Naive thymus-derived CD4-positive, alpha-beta T cell (primary cell): ENCODE results near the gene GALNT10. TPM values are rescaled to one million over a fixed set of nuclear protein-coding genes. Genes with fewer than 3 reads are reported as not detected.

Source experiments
- ATAC-seq: fragments of 150-1000 bp; cut with Tn5 transposase; 2 replicates; pipeline ENCODE4 v1.10.0; 2021; ENCODE audit warnings: mild to moderate bottlenecking, moderate library complexity
- CTCF ChIA-PET: fragments of 350-600 bp; sonication (Branson Sonifier 250); formaldehyde crosslinking; loops from one replicate; lab custom pipeline; 2021; ENCODE audit warnings: antibody characterized with exemption; lab: Charles Lee
- POLR2A ChIA-PET: fragments of 350-600 bp; sonication (Branson Sonifier 250); formaldehyde crosslinking; loops from one replicate; lab custom pipeline; 2021; ENCODE audit warnings: antibody characterized with exemption, inconsistent platforms; lab: Charles Lee
- DNase-seq, 9 donors: peaks; one replicate each; pipeline versions ENCODE4 v3.0.0 to v3.0.0-alpha.2; 2020 to 2022; ENCODE audit warnings: mixed read lengths in 1 of 9
- H3K27ac ChIP-seq: one replicate; pipeline ENCODE4 v1.7.0; 2013; ENCODE audit warnings: mild to moderate bottlenecking, low read depth, low read length, moderate library complexity
- H3K27me3 ChIP-seq, 2 donors: one replicate each; pipeline ENCODE4 v1.7.0; 2013; ENCODE audit warnings: low read length in 2 of 2, mild to moderate bottlenecking in 2 of 2, moderate library complexity in 2 of 2; ENCODE audit not compliant: control insufficient read depth in 2 of 2, insufficient read depth in 2 of 2
- H3K36me3 ChIP-seq, 3 experiments: 1 replicate in 2 of 3; 2 replicates in 1 of 3; pipeline ENCODE4 v1.7.0; 2013; ENCODE audit warnings: low read length in 3 of 3, mild to moderate bottlenecking in 3 of 3, moderate library complexity in 1 of 3; ENCODE audit not compliant: insufficient read depth in 3 of 3, control insufficient read depth in 2 of 3
- H3K4me1 ChIP-seq, 2 donors: one replicate each; pipeline ENCODE4 v1.7.0; 2013; ENCODE audit warnings: low read length in 2 of 2, mild to moderate bottlenecking in 2 of 2, moderate library complexity in 1 of 2; ENCODE audit not compliant: control insufficient read depth in 2 of 2, insufficient read depth in 2 of 2
- H3K4me3 ChIP-seq: 2 replicates; pipeline ENCODE4 v1.7.0; 2013; ENCODE audit warnings: mild to moderate bottlenecking, low read length
- H3K9me3 ChIP-seq, 3 experiments: 1 replicate in 2 of 3; 2 replicates in 1 of 3; pipeline ENCODE4 v1.7.0; 2013; ENCODE audit warnings: low read length in 3 of 3; ENCODE audit not compliant: control insufficient read depth in 2 of 3
- H3K27ac Mint-ChIP-seq, 9 donors: one replicate each; pipeline ENCODE4 v1.8.0; 2020 to 2022; ENCODE audit warnings: mixed read lengths in 9 of 9, mild to moderate bottlenecking in 8 of 9, moderate library complexity in 5 of 9, inconsistent platforms in 2 of 9
- H3K27me3 Mint-ChIP-seq, 5 donors: one replicate each; pipeline ENCODE4 v1.8.0; 2021 to 2022; ENCODE audit warnings: mixed read lengths in 5 of 5, mild to moderate bottlenecking in 1 of 5
- H3K36me3 Mint-ChIP-seq, 5 donors: one replicate each; pipeline ENCODE4 v1.8.0; 2020 to 2022; ENCODE audit warnings: mixed read lengths in 5 of 5, mild to moderate bottlenecking in 3 of 5, inconsistent platforms in 1 of 5
- H3K4me1 Mint-ChIP-seq, 7 donors: one replicate each; pipeline ENCODE4 v1.8.0; 2020 to 2022; ENCODE audit warnings: mixed read lengths in 7 of 7, mild to moderate bottlenecking in 3 of 7, inconsistent platforms in 1 of 7
- H3K4me3 Mint-ChIP-seq, 10 donors: one replicate each; pipeline ENCODE4 v1.8.0; 2020 to 2022; ENCODE audit warnings: mild to moderate bottlenecking in 10 of 10, mixed read lengths in 10 of 10, moderate library complexity in 6 of 10, inconsistent platforms in 2 of 10
- H3K9me3 Mint-ChIP-seq, 11 donors: one replicate each; pipeline ENCODE4 v1.8.0; 2020 to 2022; ENCODE audit warnings: mixed read lengths in 11 of 11, mild to moderate bottlenecking in 4 of 11, inconsistent platforms in 1 of 11, moderate library complexity in 1 of 11
- intact Hi-C, 2 donors: fragments of 100-400 bp; cut with micrococcal nuclease; formaldehyde crosslinking; loops; one replicate each; pipeline ENCODE4 v1.15.1; 2023
- polyA plus RNA-seq, 2 donors: library from polyadenylated mRNA; unstranded; fragments of 300-500 nt; fragmentation: Illumina TruSeq; gene quantifications; one replicate each; pipeline ENCODE4 v1.2.3, GENCODE V29; 2021
- total RNA-seq, 6 experiments: library from RNA in 5 of 6; stranded (reverse) in 5 of 6; gene quantifications; 1 replicate in 5 of 6; 2 replicates in 1 of 6; pipeline ENCODE4 v1.2.3 and lab custom pipeline; 2021 to 2026

GALNT10 gene
- 10 to 100 TPM; 16.1 to 56.4 (median 27.1) TPM for total RNA-seq
- 1 to 10 TPM; 6.2 to 8.7 TPM for polyA plus RNA-seq
- 45.0 reads per million, percentile 69 among the genes with 10 or more reads in this experiment for total RNA-seq (lab: John Stamatoyannopoulos, UW)

GRCh38 chr5:154190595-154191304, at the start of gene GALNT10:
GALNT10 (plus strand) TSS chr5:154190733; CDS start chr5:154190867, 134 bp downstream.
- DNase-seq (peak in 7 of 9 donors; percentile 47 to 80 (median 73)), ATAC-seq (peak; percentile 81)
- H3K27ac ChIP-seq, result peak within 1 kb of the TSS; percentile 80
- Mint-ChIP-seq H3K4me1 (peaks cover 33 to 56% (median 42%) of the 10 kb centered on the region in 7 donors), H3K9me3 (no peaks in the 10 kb centered on the region), H3K27ac (peak within 1 kb of the TSS; percentile 75 to 97 (median 92)), H3K36me3 (peaks cover 0 to 28% (median 0%) of the 10 kb centered on the region in 5 donors), H3K27me3 (peaks cover 0 to 12% (median 0%) of the 10 kb centered on the region in 5 donors), H3K4me3 (peak within 1 kb of the TSS; percentile 82 to 96 (median 94))
- peaks cover 16 to 22% of the 10 kb centered on the region in 2 donors for H3K4me1 ChIP-seq
- intact Hi-C loops, result loop anchor here (1.0 to 10.0 kb wide), 13 partner anchors 8 to 754 kb away; partner anchors contain the start of genes CNOT8 (in 2 of the 2), FAM114A2 (in 2 of the 2), LARP1 (in 2 of the 2) and MFAP3 (in 2 of the 2)
- ChIA-PET POLR2A (interaction anchor here (1.0 to 4.2 kb wide), 8 partner anchors 8 to 256 kb away, joined by 3 to 26 read pairs (median 8); partner anchors contain the start of genes FAM114A2 and MFAP3), CTCF (interaction anchor here (1.0 to 3.4 kb wide), 4 partner anchors 11 to 46 kb away, joined by 3 to 14 read pairs (median 4); no protein-coding TSS in a partner anchor)
- peaks cover 0 to 5% (median 0%) of the 10 kb centered on the region in 3 experiments for H3K36me3 ChIP-seq
- peak within 1 kb of the TSS; percentile 94 for H3K4me3 ChIP-seq
- H3K9me3 ChIP-seq, result no peaks in the 10 kb centered on the region
- H3K27me3 ChIP-seq, result no peaks in the 10 kb centered on the region

DNA sequence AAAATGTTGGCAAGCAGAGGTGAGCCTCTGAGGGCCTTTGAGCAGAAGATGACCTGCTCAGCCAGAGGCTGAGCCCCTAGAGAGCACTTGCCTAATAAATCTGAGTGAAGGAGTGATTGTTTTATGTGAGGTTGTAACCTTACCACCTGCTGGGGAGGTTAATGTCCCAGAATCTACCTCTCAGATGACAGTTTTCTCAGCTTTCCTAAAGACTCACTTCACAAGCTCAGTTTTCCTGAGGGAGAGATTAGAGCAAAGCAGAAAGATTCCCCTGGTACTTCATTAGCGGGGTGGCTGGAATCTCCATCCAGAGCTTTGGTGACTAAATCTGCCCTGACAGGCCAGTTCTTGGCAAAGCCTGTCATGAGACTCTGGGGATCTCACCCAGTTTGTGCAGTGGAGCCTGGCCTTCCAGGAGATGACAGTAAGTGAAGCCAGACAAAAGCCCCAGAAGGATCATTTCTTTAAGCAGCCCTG, 48.8 kb upstream of the GALNT10 start:
- Histone ChIP-seq H3K9me3 (no peaks in the 10 kb centered on the region), H3K36me3 (no peaks in the 10 kb centered on the region), H3K4me3 (no peak overlapping the region), H3K27ac (no peak overlapping the region), H3K27me3 (no peaks in the 10 kb centered on the region), H3K4me1 (no peaks in the 10 kb centered on the region)
- peaks cover 0 to 18% (median 13%) of the 10 kb centered on the region in 5 donors for H3K27me3 Mint-ChIP-seq
- intact Hi-C loops, result no loop called here
- H3K9me3 Mint-ChIP-seq, result no peaks in the 10 kb centered on the region
- H3K4me1 Mint-ChIP-seq, result no peaks in the 10 kb centered on the region
- POLR2A ChIA-PET, result no interaction called here
- DNase-seq (no peak), ATAC-seq (no peak)
- no peaks in the 10 kb centered on the region for H3K36me3 Mint-ChIP-seq
- H3K4me3 Mint-ChIP-seq, result no peak overlapping the region
- H3K27ac Mint-ChIP-seq, result no peak overlapping the region
- CTCF ChIA-PET, result no interaction called here

- H3K36me3 ChIP-seq, result no peaks in the 10 kb centered on the region
- POLR2A ChIA-PET, result interaction anchor here (0.6 to 1.1 kb wide), 2 partner anchors 10 to 656 kb away, joined by 3 read pairs; no protein-coding TSS in a partner anchor
These were observed 47.3 kb upstream of the GALNT10 start for GRCh38 chr5:154143211-154143641.

DNA sequence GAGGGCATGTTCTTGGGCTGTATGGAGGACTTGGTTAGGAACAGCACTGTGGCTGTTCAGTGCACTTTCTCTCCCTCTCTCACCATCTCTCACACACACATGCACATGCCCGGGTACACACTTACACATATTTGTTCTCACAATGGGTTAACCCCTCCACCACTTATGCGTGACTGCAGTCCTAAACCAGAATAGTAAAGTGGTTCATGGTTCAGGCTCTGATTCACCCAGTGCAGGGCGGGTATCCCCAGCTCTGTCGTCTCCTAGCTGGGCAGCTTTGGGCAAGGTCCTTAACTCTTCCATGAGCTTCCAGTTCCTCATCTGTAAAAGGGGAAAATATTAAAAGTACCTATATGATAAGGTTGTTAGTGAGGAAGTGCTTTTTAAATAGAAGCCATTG, 45.3 kb upstream of the GALNT10 start:
- peaks cover 0 to 27% (median 18%) of the 10 kb centered on the region in 5 donors for H3K27me3 Mint-ChIP-seq
- intact Hi-C loops, result no loop called here
- Histone ChIP-seq H3K27ac (no peak overlapping the region), H3K9me3 (no peaks in the 10 kb centered on the region), H3K36me3 (no peaks in the 10 kb centered on the region), H3K4me1 (no peaks in the 10 kb centered on the region), H3K27me3 (no peaks in the 10 kb centered on the region), H3K4me3 (no peak overlapping the region)
- H3K27ac Mint-ChIP-seq, result no peak overlapping the region
- no peak for DNase-seq
- POLR2A ChIA-PET, result no interaction called here
- no peaks in the 10 kb centered on the region for H3K4me1 Mint-ChIP-seq
- ATAC-seq, result no peak
- CTCF ChIA-PET, result no interaction called here
- H3K9me3 Mint-ChIP-seq, result no peaks in the 10 kb centered on the region
- no peak overlapping the region for H3K4me3 Mint-ChIP-seq
- no peaks in the 10 kb centered on the region for H3K36me3 Mint-ChIP-seq

More at GRCh38 chr5:154143211-154143641, 47.3 kb upstream of the GALNT10 start:
- Histone ChIP-seq H3K4me3 (no peak overlapping the region), H3K4me1 (no peaks in the 10 kb centered on the region), H3K9me3 (no peaks in the 10 kb centered on the region), H3K27me3 (no peaks in the 10 kb centered on the region), H3K27ac (no peak overlapping the region)
- Mint-ChIP-seq H3K4me3 (no peak overlapping the region), H3K4me1 (no peaks in the 10 kb centered on the region), H3K36me3 (no peaks in the 10 kb centered on the region), H3K9me3 (no peaks in the 10 kb centered on the region), H3K27me3 (peaks cover 0 to 23% (median 18%) of the 10 kb centered on the region in 5 donors), H3K27ac (no peak overlapping the region)
- CTCF ChIA-PET, result no interaction called here
- DNase-seq (no peak), ATAC-seq (no peak)
- intact Hi-C loops, result no loop called here

DNA sequence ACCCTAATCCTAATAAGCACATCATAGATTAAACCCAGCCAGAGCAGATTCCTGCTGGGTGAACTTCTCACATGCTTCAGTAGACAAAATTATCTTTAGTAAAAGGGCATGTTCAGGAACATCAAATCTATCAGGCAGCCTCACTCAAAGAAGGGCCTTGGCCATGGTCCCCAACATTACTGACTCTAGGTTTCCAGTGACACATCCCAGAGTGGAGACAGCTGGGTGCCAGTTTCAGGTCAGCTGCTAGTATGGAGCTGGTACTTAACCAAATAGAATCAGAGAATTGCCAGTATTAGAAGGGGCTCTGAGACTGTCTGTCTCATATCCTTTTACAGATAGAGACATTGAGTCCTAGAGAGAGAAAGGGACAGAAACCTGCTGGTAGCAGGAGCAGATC, 44.1 kb upstream of the GALNT10 start:
- no peaks in the 10 kb centered on the region for H3K36me3 Mint-ChIP-seq
- Histone ChIP-seq H3K27ac (no peak overlapping the region), H3K4me3 (no peak overlapping the region), H3K27me3 (no peaks in the 10 kb centered on the region), H3K36me3 (no peaks in the 10 kb centered on the region), H3K9me3 (no peaks in the 10 kb centered on the region), H3K4me1 (no peaks in the 10 kb centered on the region)
- H3K9me3 Mint-ChIP-seq, result no peaks in the 10 kb centered on the region
- no peaks in the 10 kb centered on the region for H3K4me1 Mint-ChIP-seq
- intact Hi-C loops, result no loop called here
- CTCF ChIA-PET, result no interaction called here
- POLR2A ChIA-PET, result no interaction called here
- no peak for DNase-seq
- ATAC-seq, result no peak
- no peak overlapping the region for H3K4me3 Mint-ChIP-seq
- H3K27me3 Mint-ChIP-seq, result peaks cover 0 to 23% (median 11%) of the 10 kb centered on the region in 5 donors
- H3K27ac Mint-ChIP-seq, result no peak overlapping the region

- no peaks in the 10 kb centered on the region for H3K4me1 ChIP-seq
- Mint-ChIP-seq H3K9me3 (no peaks in the 10 kb centered on the region), H3K27me3 (peaks cover 6 to 29% (median 11%) of the 10 kb centered on the region in 5 donors), H3K4me3 (no peak overlapping the region), H3K36me3 (peaks cover 0 to 3% (median 0%) of the 10 kb centered on the region in 5 donors), H3K27ac (no peak overlapping the region), H3K4me1 (no peaks in the 10 kb centered on the region)
- H3K9me3 ChIP-seq, result no peaks in the 10 kb centered on the region
- H3K4me3 ChIP-seq, result no peak overlapping the region
- intact Hi-C loops, result no loop called here
- no peaks in the 10 kb centered on the region for H3K36me3 ChIP-seq
- no peak overlapping the region for H3K27ac ChIP-seq
- no peaks in the 10 kb centered on the region for H3K27me3 ChIP-seq
- POLR2A ChIA-PET, result no interaction called here
- DNase-seq, result no peak
- ATAC-seq, result no peak
- CTCF ChIA-PET, result no interaction called here
These were observed 42.9 kb upstream of the GALNT10 start for GRCh38 chr5:154147666-154148065.
